Measurements from ENCODE around the gene HIVEP3. TPM values are rescaled to one million over a fixed set of nuclear protein-coding genes. Genes with fewer than 3 reads are reported as not detected.

Gene HIVEP3
- total RNA-seq, 1 experiment from 2014 or later, result 3.1 TPM

GRCh38 chr1:41591891-41592290 is 326.8 kb downstream of the HIVEP3 start:
- Histone ChIP-seq H3K4me3 (ENCODE audit: low read depth, low read length, poor library complexity, severe bottlenecking) (no peak overlapping the region), H3K36me3 (ENCODE audit: insufficient read depth, low read length, poor library complexity, severe bottlenecking) (no peaks in the 10 kb centered on the region), H3K9me3 (ENCODE audit: low read depth, low read length, poor library complexity, severe bottlenecking) (no peaks in the 10 kb centered on the region), H3K4me1 (ENCODE audit: insufficient read depth, low read length, poor library complexity, severe bottlenecking) (no peaks in the 10 kb centered on the region), H3K27me3 (replicated peaks; ENCODE audit: insufficient read depth, low read depth, low read length, poor library complexity) (no peaks in the 10 kb centered on the region), H3K27ac (ENCODE audit: low read depth, low read length, poor library complexity, severe bottlenecking) (no peak overlapping the region)
- BruUV-seq (replicated peaks), result no TSS peak
- POLR2A ChIA-PET (ENCODE audit: low non-redundant PET), result no interaction called here
- CTCF ChIA-PET, result no interaction called here
- DNase-seq (ENCODE audit: low spot score), result no peak
- intact Hi-C loops (cut with micrococcal nuclease; ENCODE audit: unreplicated experiment), result no loop called here
- TF ChIP-seq CTCF (conservative IDR thresholded peaks at IDR 0.05; ENCODE audit: low read depth, low read length), result no peak
- no peak for TF ChIP-seq EZH2 (IDR thresholded peaks at IDR 0.05; ENCODE audit: borderline replicate concordance, low read depth, low read length, poor library complexity, severe bottlenecking)

- Histone ChIP-seq H3K36me3 (ENCODE audit: insufficient read depth, low read length, poor library complexity, severe bottlenecking) (no peaks in the 10 kb centered on the region), H3K27ac (ENCODE audit: low read depth, low read length, poor library complexity, severe bottlenecking) (no peak overlapping the region), H3K27me3 (replicated peaks; ENCODE audit: insufficient read depth, low read depth, low read length, poor library complexity) (no peaks in the 10 kb centered on the region), H3K4me3 (ENCODE audit: low read depth, low read length, poor library complexity, severe bottlenecking) (no peak overlapping the region), H3K4me1 (ENCODE audit: insufficient read depth, low read length, poor library complexity, severe bottlenecking) (no peaks in the 10 kb centered on the region), H3K9me3 (ENCODE audit: low read depth, low read length, poor library complexity, severe bottlenecking) (no peaks in the 10 kb centered on the region)
- ChIA-PET POLR2A (ENCODE audit: low non-redundant PET) (no interaction called here), CTCF (no interaction called here)
- no peak for TF ChIP-seq EZH2 (IDR thresholded peaks at IDR 0.05; ENCODE audit: borderline replicate concordance, low read depth, low read length, poor library complexity, severe bottlenecking)
- intact Hi-C loops (cut with micrococcal nuclease; ENCODE audit: unreplicated experiment), result no loop called here
- no peak for DNase-seq (ENCODE audit: low spot score)
- no TSS peak for BruUV-seq (replicated peaks)
These were observed 328.4 kb downstream of the HIVEP3 start for GRCh38 chr1:41590331-41590730.

- DNase-seq (ENCODE audit: low spot score), result no peak
- no peak for TF ChIP-seq EZH2 (IDR thresholded peaks at IDR 0.05; ENCODE audit: borderline replicate concordance, low read depth, low read length, poor library complexity, severe bottlenecking)
- TF ChIP-seq CTCF (conservative IDR thresholded peaks at IDR 0.05; ENCODE audit: low read depth, low read length), result no peak
- ChIA-PET POLR2A (ENCODE audit: low non-redundant PET) (no interaction called here), CTCF (interaction anchor here (0.6 kb wide), 1 partner anchor 338 kb away, joined by 3 read pairs; no protein-coding TSS in a partner anchor)
- Histone ChIP-seq H3K36me3 (ENCODE audit: insufficient read depth, low read length, poor library complexity, severe bottlenecking) (no peaks in the 10 kb centered on the region), H3K27ac (ENCODE audit: low read depth, low read length, poor library complexity, severe bottlenecking) (no peak overlapping the region), H3K4me1 (ENCODE audit: insufficient read depth, low read length, poor library complexity, severe bottlenecking) (no peaks in the 10 kb centered on the region), H3K4me3 (ENCODE audit: low read depth, low read length, poor library complexity, severe bottlenecking) (no peak overlapping the region), H3K27me3 (replicated peaks; ENCODE audit: insufficient read depth, low read depth, low read length, poor library complexity) (no peaks in the 10 kb centered on the region), H3K9me3 (ENCODE audit: low read depth, low read length, poor library complexity, severe bottlenecking) (no peaks in the 10 kb centered on the region)
- BruUV-seq (replicated peaks), result no TSS peak
- intact Hi-C loops (cut with micrococcal nuclease; ENCODE audit: unreplicated experiment), result no loop called here
These were observed 329.3 kb downstream of the HIVEP3 start for GRCh38 chr1:41589395-41589794.

GRCh38 chr1:41588334-41588875 is 330.3 kb downstream of the HIVEP3 start:
- no peak for DNase-seq (ENCODE audit: low spot score)
- CTCF ChIA-PET, result no interaction called here

More at GRCh38 chr1:41588334-41588875, 330.3 kb downstream of the HIVEP3 start:
- TF ChIP-seq CTCF (conservative IDR thresholded peaks at IDR 0.05; ENCODE audit: low read depth, low read length), result no peak
- no peak for TF ChIP-seq EZH2 (IDR thresholded peaks at IDR 0.05; ENCODE audit: borderline replicate concordance, low read depth, low read length, poor library complexity, severe bottlenecking)
- Histone ChIP-seq H3K4me3 (ENCODE audit: low read depth, low read length, poor library complexity, severe bottlenecking) (no peak overlapping the region), H3K36me3 (ENCODE audit: insufficient read depth, low read length, poor library complexity, severe bottlenecking) (no peaks in the 10 kb centered on the region), H3K4me1 (ENCODE audit: insufficient read depth, low read length, poor library complexity, severe bottlenecking) (no peaks in the 10 kb centered on the region), H3K27me3 (replicated peaks; ENCODE audit: insufficient read depth, low read depth, low read length, poor library complexity) (no peaks in the 10 kb centered on the region), H3K27ac (ENCODE audit: low read depth, low read length, poor library complexity, severe bottlenecking) (no peak overlapping the region), H3K9me3 (ENCODE audit: low read depth, low read length, poor library complexity, severe bottlenecking) (no peaks in the 10 kb centered on the region)
- POLR2A ChIA-PET (ENCODE audit: low non-redundant PET), result no interaction called here
- intact Hi-C loops (cut with micrococcal nuclease; ENCODE audit: unreplicated experiment), result no loop called here
- BruUV-seq (replicated peaks), result no TSS peak
